Colonic mucosa (tissue), 4 donors: ENCODE measurements around the gene TSHZ2. TPM values are rescaled to one million over a fixed set of nuclear protein-coding genes. Genes with fewer than 3 reads are reported as not detected.
A peak's percentile ranks its signal among the peaks of the same experiment; 100 is the strongest.
"Not testable (repeated sequence)": the region's sequence is repeated elsewhere in the genome, so short reads cannot be mapped to it uniquely, and the experiment has no call there.

Experiments used
- DNase-seq: peaks from one replicate; pipeline ENCODE4 v3.0.0-alpha.2; 2020
- H3K27ac ChIP-seq: fragments of 200-600 bp; one replicate; pipeline ENCODE4 v1.8.0; 2021
- H3K27me3 ChIP-seq: fragments of 200-600 bp; one replicate; pipeline ENCODE4 v1.8.0; 2021
- H3K36me3 ChIP-seq: fragments of 200-600 bp; one replicate; pipeline ENCODE4 v1.8.0; 2021
- H3K4me1 ChIP-seq: fragments of 200-600 bp; one replicate; pipeline ENCODE4 v1.8.0; 2021; ENCODE audit warnings: mild to moderate bottlenecking
- H3K4me3 ChIP-seq: fragments of 200-600 bp; one replicate; pipeline ENCODE4 v1.8.0; 2021
- H3K9ac ChIP-seq, 2 donors: one replicate each; pipeline ENCODE4 v1.7.0; 2013; ENCODE audit warnings: control low read depth in 2 of 2, low read depth in 2 of 2, low read length in 2 of 2
- H3K9me3 ChIP-seq: fragments of 200-600 bp; one replicate; pipeline ENCODE4 v1.8.0; 2021
- CTCF ChIP-seq: fragments of 200-600 bp; IDR thresholded peaks from one replicate; pipeline ENCODE4 v1.8.0; 2022; ENCODE audit warnings: antibody characterized with exemption, mild to moderate bottlenecking
- intact Hi-C: fragments of 100-400 bp; cut with DNase I; formaldehyde crosslinking; loops from one replicate; pipeline ENCODE4 v1.14.1; 2022
- total RNA-seq, 2 donors: library from RNA; stranded (reverse); fragmentation: NEBNext Ultra II Directional in 1 of 2; extraction: Animal tissue kit (Norgen Biotek cat#: 25700) in 1 of 2; gene quantifications; one replicate each; pipeline ENCODE4 v1.2.1, GENCODE V29; 2021
- donor health status: healthy.
- donor health status: DM: no; HTN: no; CAD: no.
- donor health status: DM: no; HTN: no; CAD: no.

The TSHZ2 gene
- total RNA-seq, 2 donors from 2014 or later, result 2.1 to 3.1 TPM

GRCh38 chr20:53517146-53517545, 545.0 kb downstream of the TSHZ2 start:
- H3K27ac ChIP-seq, result no peak overlapping the region
- no peak overlapping the region for H3K9ac ChIP-seq
- H3K9me3 ChIP-seq, result no peaks in the 10 kb centered on the region
- TF ChIP-seq CTCF, result no peak
- H3K36me3 ChIP-seq, result no peaks in the 10 kb centered on the region
- H3K4me3 ChIP-seq, result no peak overlapping the region
- no peaks in the 10 kb centered on the region for H3K4me1 ChIP-seq
- intact Hi-C loops, result no loop called here
- H3K27me3 ChIP-seq, result no peaks in the 10 kb centered on the region
- DNase-seq, result peak; percentile 45

- H3K9ac ChIP-seq, H3K4me3 ChIP-seq, H3K4me1 ChIP-seq, H3K9me3 ChIP-seq, H3K27ac ChIP-seq, H3K27me3 ChIP-seq, H3K36me3 ChIP-seq, intact Hi-C loops, DNase-seq: not testable (repeated sequence)
These were observed 549.3 kb downstream of the TSHZ2 start for GRCh38 chr20:53521421-53521820.

GRCh38 chr20:53522026-53522425, 549.9 kb downstream of the TSHZ2 start:
- H3K4me3 ChIP-seq, result no peak overlapping the region
- TF ChIP-seq CTCF, result no peak
- intact Hi-C loops, result no loop called here
- H3K4me1 ChIP-seq, result no peaks in the 10 kb centered on the region
- no peaks in the 10 kb centered on the region for H3K36me3 ChIP-seq
- H3K27ac ChIP-seq, result no peak overlapping the region
- no peak for DNase-seq
- H3K27me3 ChIP-seq, result no peaks in the 10 kb centered on the region
- no peaks in the 10 kb centered on the region for H3K9me3 ChIP-seq
- no peak overlapping the region for H3K9ac ChIP-seq

- Histone ChIP-seq H3K27ac (no peak overlapping the region), H3K9ac (no peak overlapping the region), H3K27me3 (no peaks in the 10 kb centered on the region), H3K4me1 (no peaks in the 10 kb centered on the region), H3K9me3 (no peaks in the 10 kb centered on the region), H3K36me3 (no peaks in the 10 kb centered on the region), H3K4me3 (no peak overlapping the region)
- TF ChIP-seq CTCF, result no peak
- DNase-seq, result no peak
- intact Hi-C loops, result no loop called here
These were observed 550.5 kb downstream of the TSHZ2 start for GRCh38 chr20:53522696-53523095.

- H3K27me3 ChIP-seq, H3K4me3 ChIP-seq, H3K36me3 ChIP-seq, intact Hi-C loops, H3K4me1 ChIP-seq, DNase-seq, H3K27ac ChIP-seq, H3K9me3 ChIP-seq, H3K9ac ChIP-seq: not testable (repeated sequence)
These were observed 551.5 kb downstream of the TSHZ2 start for GRCh38 chr20:53523615-53524014.

- intact Hi-C loops, result no loop called here
These were observed 552.6 kb downstream of the TSHZ2 start for GRCh38 chr20:53524589-53525312.

More at GRCh38 chr20:53524589-53525312, 552.6 kb downstream of the TSHZ2 start:
- H3K4me3 ChIP-seq, result no peak overlapping the region
- no peaks in the 10 kb centered on the region for H3K4me1 ChIP-seq
- H3K36me3 ChIP-seq, result no peaks in the 10 kb centered on the region
- no peak for DNase-seq
- TF ChIP-seq CTCF, result no peak
- H3K27ac ChIP-seq, result no peak overlapping the region
- H3K27me3 ChIP-seq, result no peaks in the 10 kb centered on the region
- no peaks in the 10 kb centered on the region for H3K9me3 ChIP-seq
- H3K9ac ChIP-seq, result no peak overlapping the region
